Fibroblast of skin of left biceps (primary cell): Measurements from ENCODE around the gene ASF1B.

Experiments used
- DNase-seq, 2 experiments: peaks; one replicate each; pipeline ENCODE4 v3.0.0-alpha.2; 2013; ENCODE audit warnings: low read depth in 2 of 2

Gene ASF1B

DNA sequence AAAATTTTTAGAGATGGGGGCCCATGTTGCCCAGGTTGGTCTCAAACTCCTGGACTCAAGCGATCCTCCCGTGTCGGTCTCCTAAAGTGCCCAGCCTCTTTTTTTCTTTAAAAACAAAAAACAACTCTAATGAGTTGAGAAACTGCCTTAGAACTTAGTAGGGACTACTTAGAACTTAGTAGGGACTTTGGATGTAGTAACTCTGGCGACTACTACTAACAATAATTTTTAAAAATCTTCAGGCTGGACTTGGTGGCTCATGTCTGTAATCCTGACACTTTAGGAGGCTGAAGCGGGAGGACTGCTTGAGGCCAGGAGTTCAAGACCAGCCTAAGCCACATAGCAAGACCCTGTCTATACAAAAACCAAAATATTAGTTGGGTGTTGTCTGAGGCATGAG is 50.3 kb downstream of the ASF1B start:
- DNase-seq = no peak

DNA sequence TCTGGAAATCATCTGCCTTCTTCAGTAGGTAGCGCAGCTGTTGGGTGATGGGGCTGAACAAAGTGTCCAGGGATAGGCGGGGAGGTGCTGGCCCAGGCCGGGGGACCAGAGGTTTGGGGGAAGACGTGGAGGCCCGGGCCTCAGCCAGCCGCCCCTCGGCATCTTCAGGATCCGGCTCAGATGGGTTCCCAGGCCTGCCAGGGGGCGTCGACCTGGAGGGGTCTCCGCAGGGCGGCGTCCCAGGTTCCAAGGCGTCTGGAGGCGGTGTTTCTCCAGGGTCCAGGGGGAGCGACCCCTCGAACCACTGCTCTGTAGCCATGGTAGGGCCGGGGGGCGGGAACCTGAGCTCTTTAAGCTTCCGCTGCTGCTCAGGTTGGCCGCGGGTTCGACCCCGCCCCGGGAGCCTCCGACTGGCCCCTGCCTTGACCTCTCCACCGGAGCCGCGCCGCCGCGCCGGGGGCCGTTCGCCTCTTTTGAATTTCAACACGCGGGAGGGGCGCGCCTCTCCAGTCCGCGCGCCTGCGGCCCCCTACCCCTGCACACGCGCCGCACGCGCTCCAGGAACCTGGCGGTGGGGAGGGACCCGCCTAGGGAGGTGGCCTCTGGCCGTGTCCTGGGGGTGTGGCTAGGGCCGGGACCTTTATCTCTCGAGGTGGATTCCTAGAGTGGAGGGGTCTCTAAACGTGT is 50.9 kb downstream of the ASF1B start, which contains the start of gene C19orf67:
Gene C19orf67, minus strand, starts transcription at position 475 of the 687 bp plus-strand sequence. Its CDS starts 156 bp downstream, at position 319.
- no peak for DNase-seq

DNA sequence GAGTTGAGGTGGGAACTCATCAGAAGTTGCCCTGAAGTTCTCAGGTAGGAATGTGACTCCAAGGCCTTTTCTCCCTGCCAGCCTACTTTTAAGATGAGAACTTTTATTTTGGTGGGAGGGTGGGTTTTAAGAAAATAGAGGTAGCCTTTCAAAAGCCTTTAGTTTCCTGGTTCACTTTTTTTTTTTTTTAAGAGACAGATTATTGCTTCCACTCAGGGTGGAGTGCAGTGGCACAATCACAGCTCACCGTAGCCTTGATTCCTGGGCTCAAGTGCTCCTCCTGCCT is 53.8 kb downstream of the ASF1B start:
- DNase-seq = no peak

DNA sequence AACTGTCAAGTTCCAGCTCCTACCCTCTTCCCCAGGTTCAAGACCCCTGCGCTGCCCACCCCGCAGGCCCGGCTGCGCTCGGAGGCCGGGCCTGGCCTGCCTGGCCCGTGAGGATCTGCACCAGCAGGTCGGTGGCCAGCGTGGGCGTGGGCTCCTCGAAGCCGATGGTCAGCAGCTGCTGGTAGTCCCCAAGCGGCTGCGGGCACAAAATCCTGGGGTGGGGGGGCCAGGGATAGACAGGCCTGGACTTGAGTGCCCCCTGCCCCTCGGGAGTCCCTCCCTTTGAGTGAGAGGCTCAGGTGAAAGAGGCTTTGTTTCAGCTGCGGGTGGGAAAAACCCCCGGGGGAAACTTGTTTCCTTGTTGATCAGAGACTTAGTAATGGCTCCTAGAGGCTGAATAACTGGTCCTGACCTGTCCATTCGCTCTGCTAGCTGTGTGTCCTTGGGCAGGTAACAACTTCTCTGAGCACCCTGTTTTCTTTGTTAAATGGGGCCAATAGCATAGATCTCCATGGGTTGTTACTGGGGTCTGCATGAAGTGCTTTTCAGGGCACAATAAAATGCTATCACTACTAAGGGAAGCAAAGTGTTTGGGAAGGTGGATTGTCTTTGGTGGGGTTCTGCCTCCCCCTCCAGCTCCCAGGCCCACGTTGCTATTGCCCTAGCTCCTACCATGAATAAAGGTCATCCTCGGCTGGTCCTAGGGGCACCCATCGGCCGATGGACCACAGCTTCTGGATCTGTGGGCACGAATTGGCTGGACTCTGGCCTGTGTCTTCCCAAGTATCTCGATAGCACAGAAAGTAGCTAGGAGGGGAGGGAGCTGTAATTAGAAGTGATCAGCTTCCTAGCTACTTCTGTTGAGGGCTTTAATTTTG is 54.4 kb downstream of the ASF1B start:
- no peak for DNase-seq

- DNase-seq = peak; percentile 99
Observed at GRCh38 chr19:14080887-14081796, 55.2 kb downstream of the ASF1B start.

GRCh38 chr19:14078411-14078810 is 58.0 kb downstream of the ASF1B start:
- DNase-seq = no peak

- no peak for DNase-seq
Observed at GRCh38 chr19:14073925-14074838, 62.2 kb downstream of the ASF1B start.

DNA sequence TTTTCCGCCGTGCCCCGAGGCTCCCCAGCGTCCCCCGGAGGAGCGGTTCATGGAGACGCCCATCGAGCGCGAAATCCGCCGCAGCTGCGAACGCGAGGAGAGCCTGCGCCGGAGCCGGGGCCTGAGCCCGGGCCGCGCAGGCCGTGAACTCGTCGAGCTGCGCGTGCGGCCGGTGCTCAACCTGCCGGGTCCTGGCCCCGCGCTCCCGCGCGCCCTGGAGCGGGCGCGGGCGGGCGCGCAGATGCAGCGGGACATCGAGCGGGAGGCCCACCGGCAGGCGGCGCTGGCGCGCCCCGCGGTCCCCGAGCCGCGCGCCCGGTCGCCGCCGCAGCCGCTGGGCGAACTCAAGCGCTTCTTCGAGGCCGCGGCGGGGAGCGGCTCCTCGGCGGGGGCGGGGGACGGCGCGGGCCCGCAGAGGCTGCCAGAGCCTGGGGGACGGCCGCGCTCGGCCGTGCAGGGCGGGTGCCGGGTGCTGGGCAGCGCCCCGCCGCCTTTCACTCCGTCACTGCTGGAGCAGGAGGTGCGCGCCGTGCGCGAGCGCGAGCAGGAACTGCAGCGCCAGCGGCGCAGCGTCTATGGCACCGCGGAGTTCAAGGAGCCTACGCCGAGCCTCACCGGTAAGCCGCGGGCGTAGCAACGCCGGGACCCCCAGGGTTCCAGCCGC is 63.0 kb downstream of the ASF1B start:
- peak; percentile 25 to 32 for DNase-seq

DNA sequence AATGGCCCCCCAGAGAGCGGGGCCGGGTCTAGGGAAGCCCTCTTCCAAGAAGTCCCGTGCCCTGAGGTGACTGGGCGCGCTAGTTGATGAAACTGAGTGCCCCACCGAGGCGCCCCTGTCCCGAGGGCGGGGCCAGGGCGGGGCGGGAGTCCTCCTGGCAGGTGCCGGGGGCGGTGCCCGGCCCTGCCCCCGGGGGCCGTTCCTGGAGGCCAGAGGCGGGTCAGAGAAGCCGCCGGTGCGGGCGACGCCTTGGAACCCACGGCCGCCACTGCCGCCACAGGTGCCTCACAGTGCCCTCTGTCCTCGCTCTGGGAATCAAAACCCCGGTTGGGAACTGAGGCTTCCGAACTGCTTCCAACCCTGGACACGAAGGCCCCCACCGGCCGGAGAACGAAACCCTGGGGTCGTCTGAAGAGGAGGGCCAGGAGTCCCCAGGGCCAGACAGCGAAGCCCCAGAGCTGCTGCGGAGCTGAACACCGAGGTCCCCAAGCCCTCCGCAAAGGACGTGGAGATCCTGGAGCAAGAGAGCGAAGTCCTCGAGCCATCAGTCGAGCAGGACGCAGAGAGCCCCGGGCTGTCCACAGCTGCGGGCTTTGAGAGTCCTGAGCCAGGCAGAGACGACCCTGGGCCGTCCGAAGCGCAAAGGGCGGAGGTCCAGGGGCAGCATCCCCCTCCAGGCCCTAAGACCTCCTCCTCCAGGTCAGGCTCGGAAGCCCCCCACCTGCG is 63.7 kb downstream of the ASF1B start, which contains the start of gene MISP3:
Gene MISP3, plus strand, starts transcription at position 252 of the 726 bp plus-strand sequence. CDS start 524 bp downstream, outside the sequence.
- DNase-seq = no peak

DNA sequence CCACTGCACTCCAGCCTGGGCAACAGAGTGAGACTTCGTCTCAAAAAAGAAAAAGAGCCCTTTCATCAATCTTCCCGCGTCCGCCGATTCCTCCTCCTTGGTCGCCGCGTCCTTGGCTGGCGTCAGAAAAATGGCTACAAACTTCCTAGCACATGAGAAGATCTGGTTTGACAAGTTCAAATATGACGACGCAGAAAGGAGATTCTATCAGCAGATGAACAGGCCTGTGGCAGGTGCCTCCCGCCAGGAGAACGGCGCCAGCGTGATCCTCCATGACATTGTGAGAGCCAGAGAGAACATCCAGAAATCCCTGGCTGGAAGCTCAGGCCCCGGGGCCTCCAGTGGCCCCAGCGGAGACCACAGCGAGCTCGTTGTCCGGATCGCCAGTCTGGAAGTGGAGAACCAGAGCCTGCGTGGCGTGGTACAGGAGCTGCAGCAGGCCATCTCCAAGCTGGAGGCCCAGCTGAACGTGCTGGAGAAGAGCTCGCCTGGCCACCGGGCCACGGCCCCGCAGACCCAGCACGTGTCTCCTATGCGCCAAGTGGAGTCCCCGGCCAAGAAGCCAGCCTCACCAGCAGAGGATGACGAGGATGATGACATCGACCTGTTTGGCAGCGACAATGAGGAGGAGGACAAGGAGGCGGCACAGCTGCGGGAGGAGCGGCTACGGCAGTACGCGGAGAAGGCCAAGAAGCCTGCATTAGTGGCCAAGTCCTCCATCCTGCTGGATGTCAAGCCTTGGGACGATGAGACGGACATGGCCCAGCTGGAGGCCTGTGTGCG is 65.9 kb downstream of the ASF1B start:
- DNase-seq = no peak
